ENCODE measurements around the gene OR8J1.
"Not testable (repeated sequence)": the region's sequence is repeated elsewhere in the genome, so short reads cannot be mapped to it uniquely, and the experiment has no call there.

OR8J1 gene

GRCh38 chr11:56353991-56354390, at the start of gene OR8J1:
OR8J1 (plus strand) TSS chr11:56354291; CDS start chr11:56360247, 5,956 bp downstream.
- FAIRE-seq: no peak

GRCh38 chr11:56307836-56308235, 46.3 kb upstream of the OR8J1 start:
- no peak for FAIRE-seq

- no peak for FAIRE-seq
Measured at GRCh38 chr11:56314844-56315243, 39.2 kb upstream of the OR8J1 start, which contains the start of gene OR8K3. OR8K3 (plus strand) TSS chr11:56315144; CDS start chr11:56318307, 3,163 bp downstream.

- FAIRE-seq: no peak
Measured at GRCh38 chr11:56331861-56332491, 22.1 kb upstream of the OR8J1 start.

GRCh38 chr11:56333156-56333555, 20.9 kb upstream of the OR8J1 start:
- no peak for FAIRE-seq

- no peak for FAIRE-seq
Measured at GRCh38 chr11:56340289-56340688, 13.8 kb upstream of the OR8J1 start.

- no peak for FAIRE-seq
Measured at GRCh38 chr11:56345739-56346138, 8.4 kb upstream of the OR8J1 start, which contains the start of gene OR8K1. OR8K1 (plus strand) TSS chr11:56346039; CDS start chr11:56346039, 0 bp downstream.

GRCh38 chr11:56375324-56375723, 21.2 kb downstream of the OR8J1 start, which contains the start of gene OR8U1:
OR8U1 (plus strand) TSS chr11:56375624; CDS start chr11:56375624, 0 bp downstream.
- FAIRE-seq: no peak

GRCh38 chr11:56380120-56380519, 26.0 kb downstream of the OR8J1 start:
- FAIRE-seq: no peak

- no peak for FAIRE-seq
Measured at GRCh38 chr11:56394381-56394780, 40.3 kb downstream of the OR8J1 start.

- FAIRE-seq: no peak
Measured at GRCh38 chr11:56396047-56396446, 42.0 kb downstream of the OR8J1 start.

- not testable (repeated sequence) for FAIRE-seq
Measured at GRCh38 chr11:56401858-56402461, 47.9 kb downstream of the OR8J1 start.

GRCh38 chr11:56404393-56404792, 50.3 kb downstream of the OR8J1 start:
- FAIRE-seq: no peak

- FAIRE-seq: no peak
Measured at GRCh38 chr11:56410801-56411200, 56.7 kb downstream of the OR8J1 start.

Data from colon (tissue), 2 donors.